Thyroid gland (tissue), 4 donors: ENCODE results near the gene NUDT1. TPM values are rescaled to one million over a fixed set of nuclear protein-coding genes. Genes with fewer than 3 reads are reported as not detected.

Experiments used
- DNase-seq, 2 donors: peaks; one replicate each; pipeline ENCODE4 v3.0.0-alpha.2; 2019
- H3K27ac ChIP-seq, 3 donors: fragments of 200-600 bp; sonication (generic); 1 replicate in 2 of 3; 2 replicates in 1 of 3; pipeline ENCODE4 v1.5.1; 2016 to 2019; ENCODE audit warnings: mild to moderate bottlenecking in 1 of 3, moderate library complexity in 1 of 3
- H3K27me3 ChIP-seq: fragments of 200-600 bp; sonication (generic); one replicate; pipeline ENCODE4 v1.5.1; 2019
- H3K36me3 ChIP-seq, 2 donors: fragments of 200-600 bp; sonication (generic); one replicate each; pipeline ENCODE4 v1.5.1; 2016 to 2019
- H3K4me1 ChIP-seq, 2 donors: fragments of 200-600 bp; sonication (generic); one replicate each; pipeline ENCODE4 v1.5.1; 2017 to 2019
- H3K4me3 ChIP-seq, 3 donors: fragments of 200-600 bp; sonication (generic); replicated peaks in 1 of 3; 1 replicate in 2 of 3; 2 replicates in 1 of 3; pipeline ENCODE4 v1.5.1; 2016; ENCODE audit warnings: mild to moderate bottlenecking in 1 of 3
- H3K9me3 ChIP-seq: fragments of 200-600 bp; sonication (generic); one replicate; pipeline ENCODE4 v1.5.1; 2017
- CTCF ChIP-seq, 6 experiments: fragments of 200-600 bp in 3 of 6; fragments of 450-650 bp in 3 of 6; sonication (generic) in 3 of 6; IDR thresholded peaks; one replicate each; pipeline ENCODE4 v1.5.1; 2016 to 2019; ENCODE audit warnings: antibody characterized with exemption in 6 of 6, mild to moderate bottlenecking in 2 of 6, inconsistent platforms in 1 of 6, moderate library complexity in 1 of 6
- POLR2A ChIP-seq, 2 donors: fragments of 450-650 bp; IDR thresholded peaks; one replicate each; pipeline ENCODE4 v1.6.1; 2017; ENCODE audit warnings: antibody characterized with exemption in 2 of 2, mild to moderate bottlenecking in 2 of 2, moderate library complexity in 1 of 2
- WGBS, 2 donors: methylation state at CpG; one replicate each; pipeline ENCODE4 v1.1.5; 2017; 5-methylcytosine and 5-hydroxymethylcytosine counted together
- intact Hi-C: fragments of 100-400 bp; cut with DNase I; formaldehyde crosslinking; loops from one replicate; pipeline ENCODE4 v1.15.1; 2023
- total RNA-seq, 4 donors: library from RNA; depleted of rRNA; stranded (reverse); fragments of >200 nt; gene quantifications; one replicate each; pipeline ENCODE4 v1.2.3, GENCODE V29; 2016

Gene NUDT1
- total RNA-seq, 4 donors from 2014 or later = 7.0 to 11.9 (median 9.8) TPM

DNA sequence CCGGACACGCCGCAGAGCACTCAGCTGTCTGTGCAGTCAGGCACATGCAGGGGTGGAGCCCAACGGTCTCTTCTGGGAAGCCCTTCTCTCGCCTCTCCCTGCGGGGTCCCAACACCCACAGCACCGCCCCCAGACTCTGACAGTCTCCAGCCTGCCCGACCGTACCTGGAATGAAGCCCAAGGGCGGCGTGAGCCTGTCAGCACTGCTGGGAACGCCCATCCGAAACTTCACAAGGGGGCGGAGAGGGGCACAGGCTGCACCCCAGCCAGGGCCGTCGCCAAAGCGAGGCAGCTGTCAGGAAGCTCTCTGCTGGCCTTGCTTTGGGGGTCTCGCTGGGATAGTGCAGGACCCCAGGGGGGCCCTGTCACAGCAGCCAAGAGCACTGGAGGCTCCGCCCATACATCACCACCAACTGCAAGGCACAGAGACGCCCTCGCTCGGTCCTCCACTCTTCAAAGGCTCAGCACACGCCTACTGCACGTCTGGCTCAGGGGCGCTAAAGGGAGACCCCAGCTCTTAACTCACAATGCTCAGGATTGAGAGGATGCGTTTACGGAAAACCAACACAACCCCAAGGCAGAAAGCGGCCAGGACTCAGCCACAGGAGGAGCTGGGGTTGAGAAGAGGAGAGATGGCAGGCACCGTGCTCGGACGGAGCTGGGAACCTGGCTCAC lies 40.2 kb upstream of the NUDT1 start:
- no peak for DNase-seq
- H3K27me3 ChIP-seq = no peaks in the 10 kb centered on the region
- no peaks in the 10 kb centered on the region for H3K36me3 ChIP-seq
- H3K4me3 ChIP-seq = no peak overlapping the region
- TF ChIP-seq CTCF (IDR thresholded peaks at IDR 0.05) (no peak), POLR2A (IDR thresholded peaks at IDR 0.05) (no peak)
- peaks cover 11 to 16% of the 10 kb centered on the region in 2 donors for H3K4me1 ChIP-seq
- no peak overlapping the region for H3K27ac ChIP-seq
- WGBS, 2 donors = 89% methylated on average over 19 to 26 of the region's 31 CpGs
- H3K9me3 ChIP-seq = no peaks in the 10 kb centered on the region
- intact Hi-C loops = no loop called here

- no peak overlapping the region for H3K4me3 ChIP-seq
- no peak for TF ChIP-seq CTCF (IDR thresholded peaks at IDR 0.05)
- no peak for TF ChIP-seq POLR2A (IDR thresholded peaks at IDR 0.05)
- no peak for DNase-seq
- 92 to 94% methylated on average over 12 to 14 of the region's 14 CpGs for WGBS, 2 donors
- H3K27me3 ChIP-seq = no peaks in the 10 kb centered on the region
- H3K36me3 ChIP-seq = peaks cover 0 to 2% of the 10 kb centered on the region in 2 donors
- no peaks in the 10 kb centered on the region for H3K9me3 ChIP-seq
- H3K27ac ChIP-seq = no peak overlapping the region
- peaks cover 6 to 11% of the 10 kb centered on the region in 2 donors for H3K4me1 ChIP-seq
- intact Hi-C loops = no loop called here
These were observed 39.7 kb upstream of the NUDT1 start for GRCh38 chr7:2202361-2202761.

DNA sequence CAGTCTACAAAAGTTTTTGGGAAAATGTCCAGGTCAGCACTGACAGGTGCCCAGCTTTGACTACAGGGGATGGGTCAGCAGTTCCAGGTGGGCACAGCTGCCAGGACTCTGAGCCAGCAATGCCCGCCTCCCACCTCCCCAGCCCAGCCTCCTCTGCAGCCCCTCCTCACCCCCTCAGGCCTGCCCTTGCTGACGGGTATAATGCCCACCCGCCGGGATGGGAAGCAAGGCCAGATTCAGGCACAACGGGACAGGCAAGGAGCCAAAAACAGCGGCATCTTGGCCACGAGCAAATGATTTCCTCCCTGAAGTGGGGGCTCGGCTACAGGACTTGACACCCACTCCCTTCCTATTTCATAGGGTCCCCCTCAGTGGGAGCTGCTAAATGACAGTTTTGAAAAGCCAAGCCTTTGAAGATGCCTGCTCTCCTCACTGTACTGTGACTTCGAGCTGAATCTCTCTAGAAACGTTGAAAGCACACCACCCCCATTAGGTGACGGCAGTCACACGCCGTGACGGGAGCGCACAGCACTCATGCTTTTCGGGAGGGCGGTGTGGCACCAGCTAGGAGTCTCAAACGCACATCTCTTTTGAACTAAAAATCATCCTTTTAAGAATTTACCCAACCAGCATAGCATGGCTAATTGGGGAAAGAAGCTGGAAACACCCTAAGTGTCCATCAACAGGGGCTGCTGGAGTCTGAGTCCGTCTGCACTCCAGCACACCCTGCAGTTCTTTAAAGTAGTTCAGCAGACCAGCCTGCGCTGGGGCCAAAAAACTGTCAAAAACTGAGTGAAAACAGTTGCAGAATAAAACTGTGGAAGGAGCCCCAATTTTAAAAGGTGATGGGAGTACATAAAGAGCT lies 38.9 kb upstream of the NUDT1 start:
- peaks cover 0 to 4% of the 10 kb centered on the region in 2 donors for H3K4me1 ChIP-seq
- 66 to 92% methylated on average over 9 to 13 of the region's 20 CpGs for WGBS, 2 donors
- TF ChIP-seq POLR2A (IDR thresholded peaks at IDR 0.05) = no peak
- TF ChIP-seq CTCF (IDR thresholded peaks at IDR 0.05) = no peak
- H3K9me3 ChIP-seq = no peaks in the 10 kb centered on the region
- no peak for DNase-seq
- no peak overlapping the region for H3K4me3 ChIP-seq
- H3K36me3 ChIP-seq = peaks cover 0 to 2% of the 10 kb centered on the region in 2 donors
- H3K27me3 ChIP-seq = no peaks in the 10 kb centered on the region
- intact Hi-C loops = no loop called here
- H3K27ac ChIP-seq = no peak overlapping the region

DNA sequence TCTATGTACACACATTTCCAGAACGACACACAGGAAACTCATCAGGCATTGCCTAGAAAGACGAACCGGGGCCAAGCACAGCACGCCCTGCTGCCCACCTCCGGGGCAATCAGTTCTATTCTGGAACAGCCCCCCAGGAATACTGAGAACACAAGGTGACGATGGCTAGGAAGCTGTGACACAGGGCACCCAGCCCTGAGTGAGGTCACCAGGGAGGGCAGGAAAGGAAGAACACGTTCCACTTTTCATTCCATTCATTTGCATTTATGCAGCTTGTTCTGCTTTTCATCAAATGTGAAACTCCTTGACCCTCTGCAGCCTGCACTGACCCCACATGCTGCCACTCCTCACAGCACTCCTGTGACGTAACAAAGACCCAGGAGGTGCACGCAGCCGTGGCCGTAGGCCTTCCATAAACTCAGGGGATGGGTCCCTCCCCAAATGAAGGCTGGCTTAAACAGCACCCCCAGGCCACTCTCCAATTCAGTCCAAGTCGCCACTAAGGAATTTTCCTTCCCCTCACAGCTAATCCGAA lies 38.2 kb upstream of the NUDT1 start:
- intact Hi-C loops = no loop called here
- H3K36me3 ChIP-seq = peaks cover 0 to 2% of the 10 kb centered on the region in 2 donors
- H3K4me1 ChIP-seq = no peaks in the 10 kb centered on the region
- TF ChIP-seq CTCF (IDR thresholded peaks at IDR 0.05) = no peak
- TF ChIP-seq POLR2A (IDR thresholded peaks at IDR 0.05) = no peak
- H3K27me3 ChIP-seq = no peaks in the 10 kb centered on the region
- no peak overlapping the region for H3K27ac ChIP-seq
- DNase-seq = no peak
- H3K4me3 ChIP-seq = no peak overlapping the region
- WGBS, 2 donors = 81% methylated on average over 13 of the region's 13 CpGs
- no peaks in the 10 kb centered on the region for H3K9me3 ChIP-seq

DNA sequence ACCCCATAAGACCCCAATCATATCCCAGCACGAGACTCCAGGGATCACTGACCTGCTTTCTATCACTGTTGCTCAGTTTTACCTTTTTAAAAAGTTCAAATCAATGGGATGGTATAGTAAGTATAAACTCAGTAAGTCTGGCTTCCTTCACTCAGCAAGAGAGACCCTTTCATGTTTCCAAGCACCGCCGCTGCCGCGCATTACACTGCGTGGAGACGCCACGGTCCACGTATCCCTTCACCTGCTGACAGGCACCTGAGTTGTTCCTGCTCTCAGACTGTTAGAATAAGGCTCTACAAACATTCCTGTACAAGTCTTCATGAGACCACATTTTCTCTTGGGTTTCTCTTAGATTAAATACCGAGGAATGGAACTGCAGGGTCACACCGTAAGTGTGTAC lies 37.6 kb upstream of the NUDT1 start:
- Histone ChIP-seq H3K4me3 (no peak overlapping the region), H3K27me3 (no peaks in the 10 kb centered on the region), H3K4me1 (no peaks in the 10 kb centered on the region), H3K27ac (no peak overlapping the region), H3K9me3 (no peaks in the 10 kb centered on the region), H3K36me3 (peaks cover 0 to 2% of the 10 kb centered on the region in 2 donors)
- TF ChIP-seq CTCF (IDR thresholded peaks at IDR 0.05) (no peak), POLR2A (IDR thresholded peaks at IDR 0.05) (no peak)
- DNase-seq = no peak
- intact Hi-C loops = no loop called here
- WGBS, 2 donors = 94 to 97% methylated on average over 11 of the region's 11 CpGs
